ENCODE measurements around the gene ENC1. TPM values are rescaled to one million over a fixed set of nuclear protein-coding genes. Genes with fewer than 3 reads are reported as not detected.

Gene ENC1
- total and polyA plus RNA-seq, 2 of the 8 experiments (the other 6 are each of a cell fraction or from before 2014, with no cell fraction given), result 5.5 to 13.2 TPM

DNA sequence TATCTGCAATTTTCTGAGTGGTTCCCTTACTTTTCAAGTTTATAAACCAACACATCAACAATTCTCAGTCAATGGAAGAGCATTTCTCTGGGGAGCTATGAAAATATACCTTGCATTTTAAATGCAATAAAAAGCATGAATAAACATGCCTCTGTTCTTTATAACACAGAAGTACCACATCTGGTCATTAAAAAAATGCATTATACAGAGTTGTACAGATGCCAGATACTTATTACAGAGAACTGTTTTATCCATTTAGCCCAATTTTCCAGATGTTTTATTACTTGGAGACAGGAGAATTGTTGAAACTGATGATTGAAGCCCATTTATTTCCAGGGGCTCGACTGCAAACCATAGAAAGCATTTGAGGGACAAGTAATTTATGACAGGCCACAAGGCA, 25.3 kb upstream of the ENC1 start:
- no peak overlapping the region for H4K5ac ChIP-seq (ENCODE audit: insufficient read length, low read depth, low read length)

More for the DNA sequence above, 25.3 kb upstream of the ENC1 start:
- no peaks in the 10 kb centered on the region for H3K79me1 ChIP-seq (ENCODE audit: low read depth, low read length)
- no peaks in the 10 kb centered on the region for H4K20me1 ChIP-seq (replicated peaks in 1 of 2; ENCODE audit: control insufficient read depth in 1 of 2, insufficient read depth in 2 of 2, low read length in 2 of 2)
- no peaks in the 10 kb centered on the region for H3K27me3 ChIP-seq (replicated peaks in 1 of 4; ENCODE audit: control insufficient read depth in 3 of 4, extremely low read depth in 1 of 4, insufficient read depth in 3 of 4, low read length in 3 of 4)
- no peak overlapping the region for H2AFZ ChIP-seq (ENCODE audit: low read length)
- no peak overlapping the region for H3K4me3 ChIP-seq (ENCODE audit: extremely low read depth in 1 of 4, insufficient read depth in 2 of 4, low read depth in 3 of 4, low read length in 4 of 4)
- H2BK15ac ChIP-seq (ENCODE audit: low read length), result no peak overlapping the region
- no peak overlapping the region for H3K9ac ChIP-seq (replicated peaks in 1 of 4; ENCODE audit: extremely low read depth in 1 of 4, low read depth in 3 of 4, low read length in 3 of 4)
- no peak overlapping the region for H2BK12ac ChIP-seq (ENCODE audit: low read depth, low read length)
- H3K4me2 ChIP-seq (ENCODE audit: insufficient read depth in 1 of 2, low read depth in 2 of 2, low read length in 2 of 2), result no peak overlapping the region
- H4K91ac ChIP-seq (replicated peaks; ENCODE audit: insufficient read length, low read length), result no peak overlapping the region
- H3K79me2 ChIP-seq (ENCODE audit: control insufficient read depth in 1 of 2, insufficient read depth in 2 of 2, low read length in 2 of 2), result no peaks in the 10 kb centered on the region
- no peaks in the 10 kb centered on the region for H3K9me3 ChIP-seq (ENCODE audit: insufficient read depth in 2 of 2, low read depth in 1 of 2, low read length in 1 of 2)
- H3K4ac ChIP-seq (replicated peaks; ENCODE audit: insufficient read length, low read depth, low read length), result no peak overlapping the region
- no peak for TF ChIP-seq KDM1A (IDR thresholded peaks at IDR 0.05; ENCODE audit: borderline replicate concordance, low read length)
- no peak for TF ChIP-seq JUND (IDR thresholded peaks at IDR 0.05; ENCODE audit: low read length)
- TF ChIP-seq ATF2 (IDR thresholded peaks at IDR 0.05; ENCODE audit: low read length), result no peak
- no peak for TF ChIP-seq RXRA (IDR thresholded peaks at IDR 0.05; ENCODE audit: insufficient read depth, low read depth, low read length)
- TF ChIP-seq SIN3A (conservative IDR thresholded peaks at IDR 0.05 in 1 of 2, IDR thresholded peaks at IDR 0.05 in 1 of 2; ENCODE audit: low read depth in 1 of 2, low read length in 2 of 2), result no peak
- TF ChIP-seq EGR1 (IDR thresholded peaks at IDR 0.05; ENCODE audit: borderline replicate concordance, low read depth, low read length), result no peak
- TF ChIP-seq GTF2F1 (IDR thresholded peaks at IDR 0.05; ENCODE audit: borderline replicate concordance, low read depth, low read length), result no peak
- no peak for TF ChIP-seq TEAD4 (IDR thresholded peaks at IDR 0.05; ENCODE audit: low read depth, low read length)
- TF ChIP-seq BACH1 (IDR thresholded peaks at IDR 0.05; ENCODE audit: low read length), result no peak
- no peak for TF ChIP-seq RBBP5 (IDR thresholded peaks at IDR 0.05; ENCODE audit: borderline replicate concordance, low read depth, low read length)
- TF ChIP-seq FOSL1 (IDR thresholded peaks at IDR 0.05; ENCODE audit: insufficient read depth, low read depth, low read length), result no peak
- H4K8ac ChIP-seq (ENCODE audit: extremely low read depth, insufficient read depth, low read length), result no peak overlapping the region
- H2AK5ac ChIP-seq (ENCODE audit: low read depth, low read length), result no peak overlapping the region
- no peak overlapping the region for H2BK5ac ChIP-seq (ENCODE audit: low read depth, low read length)
- peaks cover 0 to 5% (median 0%) of the 10 kb centered on the region in 4 experiments; a peak in 3 of 7 replicates for H3K4me1 ChIP-seq (replicated peaks in 1 of 4; ENCODE audit: control insufficient read depth in 3 of 4, insufficient read depth in 4 of 4, low read length in 3 of 4)
- CTCF ChIA-PET (ENCODE audit: partially characterized antibody), result no interaction called here
- no peaks in the 10 kb centered on the region; the same call in 1 of the 2 replicates for H3K23me2 ChIP-seq (ENCODE audit: low read depth, low read length)
- DNase-seq (ENCODE audit: low read depth in 1 of 2, low spot score in 2 of 2), result no peak
- no peak overlapping the region for H3K18ac ChIP-seq (ENCODE audit: extremely low read depth, low read length)
- no peaks in the 10 kb centered on the region for H3K36me3 ChIP-seq (ENCODE audit: control insufficient read depth in 2 of 4, insufficient read depth in 4 of 4, low read length in 3 of 4)
- no peak overlapping the region for H3K27ac ChIP-seq (ENCODE audit: low read depth, low read length)
- H3K14ac ChIP-seq (ENCODE audit: insufficient read length), result no peak overlapping the region
- no peak overlapping the region for H2BK20ac ChIP-seq (ENCODE audit: low read length)
- no peak overlapping the region for H3K56ac ChIP-seq (replicated peaks; ENCODE audit: insufficient read length, low read depth, low read length)
- no peak for FAIRE-seq
- POLR2A ChIA-PET (ENCODE audit: partially characterized antibody), result no interaction called here
- no peak overlapping the region for H2BK120ac ChIP-seq (replicated peaks; ENCODE audit: low read depth, low read length)
- WGBS, 2 experiments (ENCODE audit: extremely low coverage in 1 of 2, insufficient coverage in 1 of 2, insufficient read length in 1 of 2, insufficient replicate concordance in 2 of 2, low coverage in 1 of 2, low lambda C conversion rate in 2 of 2, missing lambda C conversion rate in 1 of 2), result 89% methylated on average over 1 of the region's 1 CpG; no CpG with 5 or more reads in 1 of the 2 experiments
- H3K23ac ChIP-seq (ENCODE audit: insufficient read length), result no peak overlapping the region
